Measurements from ENCODE around the gene ZBTB21.
A peak's percentile ranks its signal among the peaks of the same experiment; 100 is the strongest.

Gene ZBTB21

DNA sequence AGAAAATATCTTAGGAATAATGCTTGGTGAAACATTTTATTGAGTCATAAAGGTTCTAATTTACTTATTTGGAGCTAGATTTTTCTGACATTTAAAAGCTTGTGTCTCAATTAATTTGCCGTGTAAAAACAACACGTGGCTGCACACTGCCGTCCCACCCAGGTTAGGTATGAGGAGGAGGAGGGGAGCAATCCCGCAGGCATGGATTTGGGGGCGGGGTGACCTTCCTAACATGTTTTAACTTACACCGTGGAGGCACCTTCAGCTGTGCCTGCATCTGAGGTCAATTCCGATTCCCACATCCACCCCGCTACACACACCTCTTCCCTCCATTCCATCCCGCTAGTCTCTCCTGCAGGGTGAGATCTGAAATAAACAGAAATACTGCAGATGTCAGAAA is 32.5 kb upstream of the ZBTB21 start:
- Histone ChIP-seq H3K36me3 (replicated peaks in 1 of 2; ENCODE audit: control insufficient read depth in 2 of 2, insufficient read depth in 2 of 2, low read length in 2 of 2) (no peaks in the 10 kb centered on the region), H2BK15ac (ENCODE audit: low read length) (no peak overlapping the region), H4K8ac (ENCODE audit: low read depth, low read length) (no peak overlapping the region), H3K14ac (ENCODE audit: low read length) (no peak overlapping the region), H2BK120ac (ENCODE audit: low read depth, low read length) (no peak overlapping the region), H2BK12ac (ENCODE audit: low read length) (no peak overlapping the region), H3K9ac (ENCODE audit: low read depth, low read length, poor library complexity) (no peak overlapping the region), H3K4ac (ENCODE audit: low read length) (no peak overlapping the region), H3K4me1 (ENCODE audit: control insufficient read depth in 2 of 2, insufficient read depth in 1 of 2, low read depth in 1 of 2, low read length in 2 of 2) (peaks cover 6 to 11% of the 10 kb centered on the region in 2 donors), H2AFZ (ENCODE audit: low read length) (no peak overlapping the region), H3K79me1 (ENCODE audit: low read depth, low read length) (no peaks in the 10 kb centered on the region), H3K23ac (ENCODE audit: low read depth, low read length, poor library complexity) (no peak overlapping the region), H3K27ac (replicated peaks; ENCODE audit: low read length) (no peak overlapping the region), H2AK5ac (ENCODE audit: low read depth, low read length) (no peak overlapping the region), H3K4me2 (ENCODE audit: insufficient read depth, low read length, poor library complexity, severe bottlenecking) (no peak overlapping the region), H3K9me3 (replicated peaks in 1 of 2; ENCODE audit: control insufficient read depth in 2 of 2, insufficient read depth in 1 of 2, low read depth in 1 of 2, low read length in 2 of 2) (peaks cover 0 to 6% of the 10 kb centered on the region in 2 donors), H3K18ac (ENCODE audit: low read length) (no peak overlapping the region), H3K27me3 (ENCODE audit: control insufficient read depth in 3 of 3, insufficient read depth in 3 of 3, low read depth in 1 of 3, low read length in 3 of 3) (peaks cover 0 to 12% (median 0%) of the 10 kb centered on the region in 3 experiments), H3K4me3 (ENCODE audit: low read length in 2 of 2) (no peak overlapping the region), H4K91ac (ENCODE audit: low read depth, low read length, poor library complexity) (no peak overlapping the region), H2BK5ac (ENCODE audit: low read length) (no peak overlapping the region)
- no CpG with 5 or more reads among the region's 9 CpGs for WGBS, 2 donors (ENCODE audit: extremely low coverage in 2 of 2, insufficient read length in 2 of 2, insufficient replicate concordance in 1 of 2)
- DNase-seq (ENCODE audit: low spot score) = no peak

DNA sequence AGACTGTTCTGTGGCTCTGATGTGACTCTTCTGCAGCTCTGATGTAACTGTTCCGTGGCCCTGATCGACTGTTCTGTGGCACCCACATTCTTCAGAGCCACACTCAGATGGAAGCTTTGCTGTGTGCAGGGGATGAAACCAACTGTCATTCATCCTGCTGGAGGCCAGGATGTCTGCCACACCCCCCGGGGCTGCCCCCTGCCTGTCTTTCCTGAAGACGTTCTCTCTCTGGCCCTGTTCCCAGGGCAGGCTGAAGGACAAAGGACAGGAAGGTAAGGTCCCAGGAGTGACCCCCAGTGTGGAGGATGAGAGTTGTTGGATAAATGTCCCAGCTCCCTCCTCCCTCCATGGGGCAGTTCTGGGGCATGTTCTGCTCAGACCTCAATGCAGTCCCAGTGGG is 31.6 kb upstream of the ZBTB21 start:
- peak overlapping the region; percentile 61 for H2AK5ac ChIP-seq (ENCODE audit: low read depth, low read length)
- no peak overlapping the region for H3K23ac ChIP-seq (ENCODE audit: low read depth, low read length, poor library complexity)
- no peak overlapping the region for H4K91ac ChIP-seq (ENCODE audit: low read depth, low read length, poor library complexity)
- no peak overlapping the region for H2BK120ac ChIP-seq (ENCODE audit: low read depth, low read length)
- no peak overlapping the region for H3K9ac ChIP-seq (ENCODE audit: low read depth, low read length, poor library complexity)
- no peak overlapping the region for H2BK5ac ChIP-seq (ENCODE audit: low read length)
- no peak overlapping the region for H3K18ac ChIP-seq (ENCODE audit: low read length)
- H3K79me1 ChIP-seq (ENCODE audit: low read depth, low read length) = no peaks in the 10 kb centered on the region
- no peak overlapping the region for H3K4me3 ChIP-seq (ENCODE audit: low read length in 2 of 2)
- H3K4me2 ChIP-seq (ENCODE audit: insufficient read depth, low read length, poor library complexity, severe bottlenecking) = no peak overlapping the region
- no peak overlapping the region for H2BK12ac ChIP-seq (ENCODE audit: low read length)
- no peaks in the 10 kb centered on the region for H3K36me3 ChIP-seq (replicated peaks in 1 of 2; ENCODE audit: control insufficient read depth in 2 of 2, insufficient read depth in 2 of 2, low read length in 2 of 2)
- WGBS, 2 donors (ENCODE audit: extremely low coverage in 2 of 2, insufficient read length in 2 of 2, insufficient replicate concordance in 1 of 2) = no CpG with 5 or more reads among the region's 4 CpGs
- H3K27me3 ChIP-seq (ENCODE audit: control insufficient read depth in 3 of 3, insufficient read depth in 3 of 3, low read depth in 1 of 3, low read length in 3 of 3) = peaks cover 0 to 12% (median 0%) of the 10 kb centered on the region in 3 experiments
- DNase-seq (ENCODE audit: low spot score) = no peak
- H4K8ac ChIP-seq (ENCODE audit: low read depth, low read length) = no peak overlapping the region
- H3K4me1 ChIP-seq (ENCODE audit: control insufficient read depth in 2 of 2, insufficient read depth in 1 of 2, low read depth in 1 of 2, low read length in 2 of 2) = peaks cover 6 to 11% of the 10 kb centered on the region in 2 donors
- no peak overlapping the region for H3K4ac ChIP-seq (ENCODE audit: low read length)
- no peak overlapping the region for H3K27ac ChIP-seq (replicated peaks; ENCODE audit: low read length)
- no peak overlapping the region for H2BK15ac ChIP-seq (ENCODE audit: low read length)
- no peak overlapping the region for H3K14ac ChIP-seq (ENCODE audit: low read length)
- H2AFZ ChIP-seq (ENCODE audit: low read length) = no peak overlapping the region
- H3K9me3 ChIP-seq (replicated peaks in 1 of 2; ENCODE audit: control insufficient read depth in 2 of 2, insufficient read depth in 1 of 2, low read depth in 1 of 2, low read length in 2 of 2) = peaks cover 0 to 6% of the 10 kb centered on the region in 2 donors

DNA sequence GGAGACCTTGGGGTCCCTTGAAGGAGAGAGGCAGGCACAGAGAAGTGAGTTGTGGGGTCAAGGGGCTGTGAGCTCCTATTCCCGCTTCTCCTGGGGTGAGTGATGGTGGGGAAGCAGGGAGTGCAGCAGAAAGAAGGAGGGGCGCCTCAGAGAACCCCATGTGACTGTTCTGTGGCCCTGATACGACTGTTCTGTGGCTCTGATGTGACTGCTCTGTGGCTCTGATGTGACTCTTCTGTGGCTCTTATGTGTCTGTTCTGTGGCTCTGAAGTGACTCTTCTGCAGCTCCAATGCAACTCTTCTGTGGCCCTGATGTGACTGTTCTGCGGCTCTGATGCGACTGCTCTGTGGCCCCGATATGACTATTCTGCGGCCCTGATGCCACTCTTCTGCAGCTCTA is 31.1 kb upstream of the ZBTB21 start:
- Histone ChIP-seq H2BK12ac (ENCODE audit: low read length) (no peak overlapping the region), H2AFZ (ENCODE audit: low read length) (no peak overlapping the region), H4K8ac (ENCODE audit: low read depth, low read length) (no peak overlapping the region), H2BK5ac (ENCODE audit: low read length) (no peak overlapping the region), H3K27me3 (ENCODE audit: control insufficient read depth in 3 of 3, insufficient read depth in 3 of 3, low read depth in 1 of 3, low read length in 3 of 3) (peaks cover 0 to 12% (median 0%) of the 10 kb centered on the region in 3 experiments), H3K4ac (ENCODE audit: low read length) (no peak overlapping the region), H3K9me3 (replicated peaks in 1 of 2; ENCODE audit: control insufficient read depth in 2 of 2, insufficient read depth in 1 of 2, low read depth in 1 of 2, low read length in 2 of 2) (peaks cover 0 to 6% of the 10 kb centered on the region in 2 donors), H3K9ac (ENCODE audit: low read depth, low read length, poor library complexity) (no peak overlapping the region), H3K27ac (replicated peaks; ENCODE audit: low read length) (no peak overlapping the region), H3K14ac (ENCODE audit: low read length) (no peak overlapping the region), H3K18ac (ENCODE audit: low read length) (no peak overlapping the region), H3K4me3 (ENCODE audit: low read length in 2 of 2) (no peak overlapping the region), H3K4me1 (ENCODE audit: control insufficient read depth in 2 of 2, insufficient read depth in 1 of 2, low read depth in 1 of 2, low read length in 2 of 2) (peaks cover 6 to 11% of the 10 kb centered on the region in 2 donors), H2AK5ac (ENCODE audit: low read depth, low read length) (peak overlapping the region; percentile 61), H4K91ac (ENCODE audit: low read depth, low read length, poor library complexity) (no peak overlapping the region), H2BK15ac (ENCODE audit: low read length) (no peak overlapping the region), H3K23ac (ENCODE audit: low read depth, low read length, poor library complexity) (no peak overlapping the region), H3K79me1 (ENCODE audit: low read depth, low read length) (no peaks in the 10 kb centered on the region), H3K36me3 (replicated peaks in 1 of 2; ENCODE audit: control insufficient read depth in 2 of 2, insufficient read depth in 2 of 2, low read length in 2 of 2) (no peaks in the 10 kb centered on the region), H2BK120ac (ENCODE audit: low read depth, low read length) (no peak overlapping the region), H3K4me2 (ENCODE audit: insufficient read depth, low read length, poor library complexity, severe bottlenecking) (no peak overlapping the region)
- no CpG with 5 or more reads among the region's 7 CpGs for WGBS, 2 donors (ENCODE audit: extremely low coverage in 2 of 2, insufficient read length in 2 of 2, insufficient replicate concordance in 1 of 2)
- DNase-seq (ENCODE audit: low spot score) = no peak

DNA sequence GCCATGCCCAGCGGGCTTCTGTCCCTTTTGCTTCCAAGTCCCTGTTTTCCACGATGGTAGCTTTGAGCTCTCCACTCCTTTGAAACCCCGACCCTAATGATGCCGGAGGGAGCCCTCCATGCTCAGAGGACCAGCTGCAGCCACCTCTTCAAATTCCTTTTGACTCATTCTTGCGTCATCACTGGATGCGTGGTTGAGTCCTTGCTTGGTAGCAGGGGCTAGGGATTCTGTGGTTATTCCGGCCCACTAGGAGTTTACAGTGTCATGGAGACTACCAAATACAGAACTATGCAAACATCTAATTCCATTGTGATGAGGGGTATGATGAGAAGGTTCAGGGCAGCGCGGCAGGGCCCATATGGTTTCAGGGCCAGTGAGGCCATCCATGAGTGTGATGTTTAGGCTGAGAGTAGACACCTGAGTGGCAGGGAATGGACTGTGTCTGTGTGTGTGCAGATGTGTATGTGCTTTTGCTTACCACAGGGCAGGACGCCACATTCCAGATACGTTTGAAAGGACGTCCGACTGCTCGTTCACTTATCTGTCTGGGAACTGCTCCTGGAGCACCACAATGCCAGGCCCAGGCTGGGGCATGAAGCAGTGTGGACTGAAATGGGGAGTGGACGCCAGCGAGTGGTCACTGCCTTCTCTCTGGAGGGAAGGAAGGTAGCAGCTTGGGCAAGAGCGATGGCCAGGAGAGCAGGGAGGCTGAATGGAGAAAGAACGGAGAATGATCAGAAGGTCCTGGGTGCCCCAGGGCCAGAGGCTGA is 30.4 kb upstream of the ZBTB21 start:
- Histone ChIP-seq H3K27me3 (ENCODE audit: control insufficient read depth in 3 of 3, insufficient read depth in 3 of 3, low read depth in 1 of 3, low read length in 3 of 3) (peaks cover 0 to 12% (median 0%) of the 10 kb centered on the region in 3 experiments), H3K27ac (replicated peaks; ENCODE audit: low read length) (no peak overlapping the region), H3K4me3 (ENCODE audit: low read length in 2 of 2) (no peak overlapping the region), H3K9me3 (replicated peaks in 1 of 2; ENCODE audit: control insufficient read depth in 2 of 2, insufficient read depth in 1 of 2, low read depth in 1 of 2, low read length in 2 of 2) (peaks cover 0 to 6% of the 10 kb centered on the region in 2 donors), H2BK15ac (ENCODE audit: low read length) (no peak overlapping the region), H2AFZ (ENCODE audit: low read length) (peak overlapping the region; percentile 60), H3K9ac (ENCODE audit: low read depth, low read length, poor library complexity) (no peak overlapping the region), H2BK120ac (ENCODE audit: low read depth, low read length) (no peak overlapping the region), H2BK5ac (ENCODE audit: low read length) (no peak overlapping the region), H3K14ac (ENCODE audit: low read length) (no peak overlapping the region), H4K8ac (ENCODE audit: low read depth, low read length) (no peak overlapping the region), H3K23ac (ENCODE audit: low read depth, low read length, poor library complexity) (no peak overlapping the region), H3K79me1 (ENCODE audit: low read depth, low read length) (no peaks in the 10 kb centered on the region), H3K4ac (ENCODE audit: low read length) (no peak overlapping the region), H2AK5ac (ENCODE audit: low read depth, low read length) (no peak overlapping the region), H3K18ac (ENCODE audit: low read length) (peak overlapping the region; percentile 73), H3K4me1 (ENCODE audit: control insufficient read depth in 2 of 2, insufficient read depth in 1 of 2, low read depth in 1 of 2, low read length in 2 of 2) (peaks cover 6 to 11% of the 10 kb centered on the region in 2 donors), H4K91ac (ENCODE audit: low read depth, low read length, poor library complexity) (no peak overlapping the region), H3K4me2 (ENCODE audit: insufficient read depth, low read length, poor library complexity, severe bottlenecking) (no peak overlapping the region), H3K36me3 (replicated peaks in 1 of 2; ENCODE audit: control insufficient read depth in 2 of 2, insufficient read depth in 2 of 2, low read length in 2 of 2) (no peaks in the 10 kb centered on the region), H2BK12ac (ENCODE audit: low read length) (no peak overlapping the region)
- DNase-seq (ENCODE audit: low spot score) = no peak
- WGBS, 2 donors (ENCODE audit: extremely low coverage in 2 of 2, insufficient read length in 2 of 2, insufficient replicate concordance in 1 of 2) = no CpG with 5 or more reads among the region's 18 CpGs

Measured in neuronal stem cell (in vitro differentiated cells).